Measurements from ENCODE around the gene DEF6. TPM values are rescaled to one million over a fixed set of nuclear protein-coding genes. Genes with fewer than 3 reads are reported as not detected.

The DEF6 gene
- total and polyA plus RNA-seq, 2 of the 13 experiments (the other 11 are each of a cell fraction or from before 2014, with no cell fraction given) = 5.2 to 10.0 TPM

- TF ChIP-seq TEAD3 (CRISPR knock-in tag; optimal IDR thresholded peaks at IDR 0.05; ENCODE audit: borderline replicate concordance) (peak; percentile 95), NFAT5 (CRISPR knock-in tag; IDR thresholded peaks at IDR 0.05) (peak; percentile 35; the same call in 1 of the 2 replicates), ZNF644 (CRISPR knock-in tag; IDR thresholded peaks at IDR 0.05; ENCODE audit: low read depth) (no peak; the same call in 1 of the 2 replicates), ERF (CRISPR knock-in tag; IDR thresholded peaks at IDR 0.05) (peak; percentile 86), PITX1 (CRISPR knock-in tag; IDR thresholded peaks at IDR 0.05) (peak; percentile 89), DPF2 (CRISPR knock-in tag; IDR thresholded peaks at IDR 0.05; ENCODE audit: borderline replicate concordance, low read depth) (peak; percentile 62; the same call in 1 of the 2 replicates), ZNF501 (CRISPR knock-in tag; IDR thresholded peaks at IDR 0.05) (peak; percentile 99), HNRNPL (IDR thresholded peaks at IDR 0.05; ENCODE audit: low read depth, low read length) (peak; percentile 66; the same call in 1 of the 2 replicates), YEATS4 (CRISPR knock-in tag; IDR thresholded peaks at IDR 0.05; ENCODE audit: borderline replicate concordance) (peak; percentile 99), ZNF564 (CRISPR knock-in tag; IDR thresholded peaks at IDR 0.05) (peak; percentile 93), NR2F1 (CRISPR knock-in tag; IDR thresholded peaks at IDR 0.05) (peak; percentile 62 to 66; a peak in 3 of 4 replicates), CBFB (CRISPR knock-in tag; IDR thresholded peaks at IDR 0.05) (peak; percentile 95; the same call in 1 of the 2 replicates), ZNF691 (CRISPR knock-in tag; IDR thresholded peaks at IDR 0.05; ENCODE audit: borderline replicate concordance, low read depth) (peak; percentile 33; the same call in 1 of the 2 replicates), ZNF772 (CRISPR knock-in tag; IDR thresholded peaks at IDR 0.05) (peak; percentile 93), ZNF333 (CRISPR knock-in tag; IDR thresholded peaks at IDR 0.05; ENCODE audit: borderline replicate concordance) (peak; percentile 30), ZC3H13 (CRISPR knock-in tag; IDR thresholded peaks at IDR 0.05) (peak; percentile 84), ZBTB10 (CRISPR knock-in tag; IDR thresholded peaks at IDR 0.05; ENCODE audit: borderline replicate concordance) (peak; percentile 88)
- TF ChIP-seq, protein P1, sequence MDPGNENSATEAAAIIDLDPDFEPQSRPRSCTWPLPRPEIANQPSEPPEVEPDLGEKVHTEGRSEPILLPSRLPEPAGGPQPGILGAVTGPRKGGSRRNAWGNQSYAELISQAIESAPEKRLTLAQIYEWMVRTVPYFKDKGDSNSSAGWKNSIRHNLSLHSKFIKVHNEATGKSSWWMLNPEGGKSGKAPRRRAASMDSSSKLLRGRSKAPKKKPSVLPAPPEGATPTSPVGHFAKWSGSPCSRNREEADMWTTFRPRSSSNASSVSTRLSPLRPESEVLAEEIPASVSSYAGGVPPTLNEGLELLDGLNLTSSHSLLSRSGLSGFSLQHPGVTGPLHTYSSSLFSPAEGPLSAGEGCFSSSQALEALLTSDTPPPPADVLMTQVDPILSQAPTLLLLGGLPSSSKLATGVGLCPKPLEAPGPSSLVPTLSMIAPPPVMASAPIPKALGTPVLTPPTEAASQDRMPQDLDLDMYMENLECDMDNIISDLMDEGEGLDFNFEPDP (CRISPR knock-in tag; conservative IDR thresholded peaks at IDR 0.05) = no peak; the same call in 1 of the 2 replicates
Observed at GRCh38 chr6:35259194-35259947, 38.2 kb upstream of the DEF6 start, which contains the start of gene ZNF76 (continued).

Measured in HepG2 (cell line).